Globus pallidus (tissue), 1 donor: ENCODE measurements around the gene GALNT18.

ENCODE experiments used
- DNase-seq: peaks from one replicate; pipeline ENCODE4 v3.0.0-alpha.2; 2015; ENCODE audit warnings: low spot score

Gene GALNT18

GRCh38 chr11:11587122-11587521 is 34.7 kb downstream of the GALNT18 start:
- no peak for DNase-seq

DNA sequence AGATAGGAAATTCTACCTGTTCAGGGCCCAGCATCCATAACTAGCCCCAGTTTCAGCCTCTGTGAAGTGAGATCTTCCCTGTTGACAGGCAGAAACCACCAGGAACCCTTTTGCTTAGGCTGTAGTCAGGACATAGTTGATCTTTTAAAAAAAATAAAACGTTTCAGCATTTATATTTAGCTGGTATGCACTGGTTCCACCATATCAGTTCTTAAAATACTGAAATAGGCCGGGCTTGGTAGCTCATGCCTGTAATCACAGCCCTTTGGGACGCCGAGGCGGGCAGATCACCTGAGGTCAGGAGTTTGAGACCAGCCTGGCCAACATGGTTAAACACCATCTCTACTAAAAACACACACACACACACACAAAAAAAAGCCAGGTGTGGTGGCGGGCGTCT is 35.3 kb downstream of the GALNT18 start:
- no peak for DNase-seq

GRCh38 chr11:11584937-11585336 is 36.9 kb downstream of the GALNT18 start:
- no peak for DNase-seq

DNA sequence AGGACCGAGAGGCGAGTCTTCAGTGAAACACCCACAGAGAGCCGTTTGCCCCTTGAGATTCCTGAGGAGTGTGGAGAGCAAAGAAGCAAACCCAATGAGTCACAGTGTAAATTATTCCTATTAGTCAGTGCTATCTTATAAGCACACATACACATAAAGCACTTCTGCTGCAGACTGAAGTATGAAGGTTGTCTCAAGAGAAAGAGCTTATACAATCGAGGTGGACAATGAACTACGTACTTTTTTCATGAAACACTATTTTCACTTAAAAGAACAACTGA is 37.3 kb downstream of the GALNT18 start:
- no peak for DNase-seq

DNA sequence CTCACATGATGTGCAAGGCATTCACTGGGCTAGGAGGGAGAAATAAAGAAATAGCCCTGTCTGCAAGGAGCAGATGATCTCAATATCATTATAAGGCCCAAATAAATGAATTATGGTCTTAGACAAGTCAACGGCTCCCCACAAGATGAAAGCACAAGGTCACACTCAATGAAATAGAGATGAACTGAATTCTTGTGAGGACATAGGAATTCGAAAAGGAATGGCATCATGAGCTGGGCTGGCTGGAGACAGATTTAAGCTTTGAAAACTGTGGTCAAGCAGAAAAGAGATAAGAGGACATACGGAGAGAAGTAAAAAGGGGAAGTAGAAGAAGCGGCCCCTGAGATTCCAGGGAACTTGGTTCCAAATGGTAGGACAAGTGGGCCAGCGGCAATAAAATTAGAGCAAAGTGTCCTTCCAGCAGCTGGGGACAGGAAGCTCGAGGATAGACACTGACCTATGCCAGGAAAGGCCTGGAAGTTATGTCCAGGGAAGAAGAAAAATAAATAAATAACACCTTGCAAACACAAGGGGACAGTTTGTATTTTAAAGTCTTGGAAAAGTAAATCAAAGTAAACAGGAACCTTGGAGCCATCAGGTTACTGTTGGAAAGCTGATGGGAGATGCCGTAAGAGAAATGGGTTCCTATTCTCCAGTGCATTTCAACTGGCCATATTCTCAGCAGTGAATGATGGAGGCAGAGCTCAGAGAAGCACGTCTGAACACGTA is 37.8 kb downstream of the GALNT18 start:
- DNase-seq, result no peak

DNA sequence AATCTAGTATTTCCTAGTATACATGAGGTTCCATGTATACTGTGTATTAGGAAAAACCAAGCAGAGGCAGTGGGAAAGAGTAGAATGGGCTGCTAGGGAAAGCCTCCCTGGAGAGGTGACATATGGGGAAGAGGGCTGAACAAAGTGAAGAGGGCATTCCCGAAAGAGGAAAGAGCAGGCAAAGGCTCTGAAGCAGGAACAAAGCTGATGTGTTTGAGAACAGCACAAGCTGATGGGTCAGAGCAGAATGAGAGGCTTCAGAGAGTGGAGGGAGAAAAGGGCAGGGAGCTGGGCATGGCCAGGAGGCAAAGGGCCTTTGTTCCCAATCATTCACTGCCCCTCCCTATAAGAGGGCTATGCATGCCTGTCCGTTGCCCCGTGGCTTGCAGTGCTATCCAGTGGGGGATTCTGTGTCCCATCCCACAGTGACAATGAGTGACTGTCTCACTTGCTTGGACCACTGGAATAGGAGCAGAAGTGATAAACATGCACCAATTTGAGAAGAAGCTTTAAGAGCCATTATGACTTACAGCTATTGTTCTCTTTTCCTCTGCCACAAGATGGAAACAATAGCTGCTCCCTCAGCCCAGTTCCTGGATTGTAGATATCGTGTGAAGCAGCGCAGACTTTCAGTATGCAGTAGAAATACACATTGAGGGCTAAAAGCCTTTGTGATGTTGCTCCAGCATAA is 39.6 kb downstream of the GALNT18 start:
- DNase-seq, result peak; percentile 93

DNA sequence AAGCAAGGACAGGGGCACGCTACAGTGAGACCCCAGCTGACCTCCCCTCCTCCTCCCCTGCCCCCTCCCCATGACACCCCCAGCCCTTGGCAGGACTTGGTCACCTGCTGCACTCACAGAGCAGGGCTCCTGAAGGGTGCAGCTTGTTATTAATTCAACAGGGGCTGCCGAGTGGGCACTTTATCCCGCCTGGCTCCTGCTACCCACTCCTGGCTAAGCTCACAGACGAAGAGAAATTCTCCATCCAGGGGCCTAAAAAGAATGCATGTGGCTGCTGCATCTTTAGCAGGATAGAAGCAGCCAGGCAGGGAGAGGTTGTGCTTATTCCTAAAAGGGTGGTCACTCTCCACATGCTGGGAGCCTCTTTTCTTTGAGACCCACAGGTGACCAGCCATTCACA is 40.3 kb downstream of the GALNT18 start:
- DNase-seq, result no peak

- DNase-seq, result peak; percentile 16
Measured at GRCh38 chr11:11580841-11581411, 40.9 kb downstream of the GALNT18 start.

DNA sequence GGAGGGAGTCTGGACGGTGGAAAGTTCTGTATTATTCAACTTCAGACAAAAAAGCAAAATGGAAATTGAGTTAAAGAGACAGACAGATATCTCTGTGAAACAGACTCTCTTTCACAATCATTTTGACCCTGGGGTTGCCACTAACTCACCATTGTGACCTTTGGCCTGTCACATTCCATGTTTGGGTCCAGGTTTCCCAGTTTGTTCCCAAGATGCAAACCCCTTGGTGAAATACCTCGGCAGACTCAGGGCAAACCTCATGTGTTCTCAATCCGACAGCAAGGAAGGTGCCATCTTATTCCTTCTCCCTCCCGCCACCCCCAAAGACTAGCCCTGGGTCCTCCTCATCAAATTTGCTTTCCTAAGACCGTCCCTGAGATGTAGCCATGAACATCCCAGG is 41.8 kb downstream of the GALNT18 start:
- no peak for DNase-seq

GRCh38 chr11:11579012-11579988 is 42.5 kb downstream of the GALNT18 start:
- DNase-seq, result no peak

DNA sequence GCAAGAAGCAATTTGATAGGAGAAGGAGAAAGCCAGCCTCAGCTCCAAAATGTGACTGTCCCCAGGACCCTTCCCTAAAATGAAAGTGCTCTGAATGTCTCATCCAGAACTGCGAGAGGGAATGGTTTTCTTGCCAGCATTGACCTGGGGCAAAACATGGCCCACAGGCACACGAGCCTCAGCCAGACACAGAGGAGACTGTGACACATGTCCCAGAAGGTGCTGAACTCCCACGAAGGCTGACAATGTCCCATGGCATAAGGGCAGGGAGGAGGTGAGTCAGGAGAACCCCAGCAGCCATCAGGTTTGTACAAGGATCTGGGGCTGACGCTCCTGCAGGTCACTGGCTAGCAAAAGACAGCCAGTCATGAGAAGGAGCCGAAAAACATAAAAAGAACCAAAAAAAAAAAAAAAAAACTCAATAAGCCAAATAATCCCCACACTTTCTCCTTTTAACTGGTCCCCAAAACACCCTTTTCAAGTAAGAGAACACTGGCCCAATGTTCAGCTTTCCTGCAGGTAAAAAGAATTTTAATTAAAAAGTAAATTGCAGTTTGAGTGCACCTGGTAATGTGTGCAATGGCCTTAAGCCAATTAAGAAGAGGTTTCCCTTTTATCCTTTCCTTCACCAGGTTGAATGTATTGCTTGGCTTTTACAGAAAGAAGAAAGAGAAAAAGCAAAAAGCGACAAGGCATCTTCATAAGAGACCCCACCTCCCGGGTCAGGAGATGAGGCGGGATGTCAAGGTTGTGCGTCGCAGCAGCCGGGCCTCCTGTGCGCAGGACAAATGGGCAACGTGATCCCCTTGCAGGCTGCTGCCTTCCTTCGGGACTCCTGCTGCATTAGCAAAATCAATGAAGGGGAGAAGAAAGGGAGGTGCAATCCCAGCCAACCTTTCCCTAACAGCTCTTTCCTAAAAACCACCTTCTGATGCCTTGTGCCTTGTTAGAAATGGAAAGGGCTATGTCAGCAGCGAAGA is 43.6 kb downstream of the GALNT18 start:
- no peak for DNase-seq

- no peak for DNase-seq
Measured at GRCh38 chr11:11577251-11577855, 44.5 kb downstream of the GALNT18 start.

GRCh38 chr11:11574373-11575287 is 47.2 kb downstream of the GALNT18 start:
- no peak for DNase-seq

DNA sequence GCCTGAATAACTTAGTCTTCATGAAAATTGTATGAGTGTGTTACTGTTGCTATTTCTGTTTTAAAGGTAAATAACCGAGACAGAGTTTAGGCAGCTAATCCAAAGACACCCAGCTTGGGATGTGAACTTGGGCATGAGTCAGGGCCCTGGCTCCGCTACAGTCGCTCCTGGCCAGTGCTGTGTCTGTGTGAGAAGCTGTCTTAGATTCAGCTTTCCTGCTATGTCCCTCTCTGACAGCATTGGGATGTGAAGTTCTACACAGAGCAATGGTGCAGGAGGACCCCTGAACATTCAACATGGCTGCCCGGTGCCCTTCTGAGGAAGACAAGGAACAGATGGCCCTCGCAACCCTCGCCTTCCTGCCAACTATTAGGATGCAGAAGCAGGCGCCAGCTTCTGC is 49.4 kb downstream of the GALNT18 start:
- DNase-seq, result no peak

GRCh38 chr11:11571893-11572292 is 49.9 kb downstream of the GALNT18 start:
- DNase-seq, result no peak

DNA sequence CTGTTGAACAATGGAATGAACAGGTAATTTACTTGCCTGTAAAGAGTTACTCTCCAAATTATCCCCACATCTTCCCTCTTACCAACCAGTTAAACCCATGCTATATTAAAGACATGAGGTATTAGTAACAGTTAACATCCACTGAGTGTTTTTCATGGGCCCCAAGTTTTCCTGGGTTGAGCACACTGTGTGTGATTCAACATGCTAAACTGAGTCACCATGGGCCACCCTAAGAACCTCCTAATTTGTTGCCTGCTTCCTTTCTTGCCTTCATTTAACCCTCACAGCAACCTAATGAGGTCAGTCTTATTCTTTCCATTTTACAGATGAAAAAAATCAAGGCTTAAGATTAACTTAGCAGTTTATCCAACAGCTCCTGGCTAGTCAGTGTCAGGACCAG is 51.0 kb downstream of the GALNT18 start:
- DNase-seq, result no peak

DNA sequence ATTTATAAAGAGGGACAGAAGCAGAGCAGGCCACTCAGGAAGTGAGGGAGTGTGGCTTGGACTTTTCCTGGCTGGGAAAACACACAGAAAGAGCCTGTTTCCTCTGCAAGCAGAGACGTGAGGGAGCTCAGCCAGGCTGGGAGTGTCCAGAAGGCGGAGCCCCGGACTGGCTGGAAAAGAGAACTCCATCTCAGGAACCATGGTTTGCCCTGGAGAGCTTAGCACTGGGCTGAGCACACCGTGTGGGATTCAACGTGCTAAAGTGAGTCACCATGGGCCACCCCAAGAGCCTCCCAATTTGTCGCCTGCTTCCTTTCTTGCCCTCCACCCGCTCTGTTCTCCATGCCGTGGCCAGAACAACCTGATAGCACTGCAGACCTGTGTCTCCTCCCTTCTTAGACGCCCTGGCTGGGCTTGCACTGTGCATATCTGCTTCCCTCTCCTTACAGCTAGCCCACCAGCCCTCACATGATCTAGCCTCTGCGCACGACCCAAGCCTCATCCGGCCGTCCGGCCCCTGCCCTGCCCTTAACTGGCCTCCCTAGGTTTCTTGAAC is 51.8 kb downstream of the GALNT18 start:
- no peak for DNase-seq

GRCh38 chr11:11568651-11569229 is 53.1 kb downstream of the GALNT18 start:
- DNase-seq, result no peak
